GM21576 (cell line): Measurements from ENCODE around the gene ORC4.

Experiments used
- ATAC-seq: cut with Tn5 transposase; IDR thresholded peaks from one replicate; pipeline ENCODE4 v1.9.1; 2021; ENCODE audit warnings: mild to moderate bottlenecking, moderate library complexity; ENCODE audit not compliant: unreplicated experiment

The ORC4 gene

DNA sequence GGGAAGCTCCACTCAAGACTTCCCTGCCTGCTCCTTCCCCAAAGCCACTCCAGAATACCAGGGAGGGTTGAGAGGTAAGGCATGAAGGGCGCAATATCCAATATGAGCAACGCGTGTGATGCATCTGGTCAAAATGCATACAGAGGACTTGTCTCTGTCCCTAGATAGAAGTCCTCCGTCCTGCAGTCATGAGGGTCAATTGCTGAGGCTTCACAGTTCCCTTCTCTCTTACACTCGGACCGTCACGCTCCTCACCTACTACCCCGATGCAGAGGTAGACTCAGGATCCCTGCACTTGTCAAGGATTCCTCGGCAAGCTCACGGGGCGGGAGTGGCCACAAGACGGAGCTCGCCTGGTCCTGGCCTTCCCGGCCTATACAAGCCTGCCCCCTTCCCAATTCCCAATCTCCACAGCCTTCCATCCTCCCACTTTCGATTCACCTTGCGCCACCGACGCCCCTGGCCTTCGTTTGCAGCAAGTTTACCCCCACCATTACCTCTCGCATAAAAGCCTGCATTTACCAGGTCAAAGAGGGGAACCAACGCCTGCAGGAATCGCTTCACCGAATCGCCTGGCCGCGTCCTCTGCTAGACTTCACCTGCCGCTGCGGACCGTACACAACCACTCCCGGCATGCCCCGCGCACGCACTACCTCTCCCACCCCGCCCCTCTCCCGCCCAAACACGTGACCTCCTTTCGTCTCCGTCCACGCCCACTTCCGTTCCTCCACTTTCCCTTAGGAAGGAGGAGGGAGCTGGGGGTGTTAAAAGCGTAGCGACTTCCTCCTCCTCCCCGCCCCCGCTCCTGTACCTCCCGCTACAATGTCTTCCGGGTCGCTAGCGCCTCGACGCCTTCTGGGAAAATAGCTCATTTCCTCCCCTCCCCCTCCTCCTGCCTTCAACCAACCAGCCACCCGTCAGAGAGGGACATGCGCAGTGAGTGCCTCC, at the start of gene ORC4:
Gene ORC4 (minus strand): TSS at position 627 of the 948 bp plus-strand sequence. CDS start 44,779 bp downstream, outside the sequence.
- ATAC-seq, result peak; percentile 73

DNA sequence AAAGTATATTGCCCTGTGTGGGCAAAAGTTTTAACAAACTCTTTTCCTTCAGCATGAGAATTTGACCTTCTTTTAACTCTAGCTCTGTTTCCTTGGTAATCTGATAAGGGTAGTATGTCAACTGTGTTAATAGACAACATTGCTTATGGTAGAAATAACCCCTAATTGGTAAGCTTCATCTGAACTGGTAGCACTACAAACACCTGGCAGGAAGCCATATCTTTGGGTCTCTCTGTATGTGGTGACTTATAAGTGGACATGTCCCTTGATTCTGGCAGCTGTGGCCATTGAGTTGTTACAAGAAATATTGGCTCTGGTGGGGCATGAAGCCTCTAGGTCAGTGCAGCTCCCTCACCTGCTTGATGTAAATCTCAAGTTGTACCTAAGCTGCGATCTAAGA, 47.3 kb upstream of the ORC4 start:
- ATAC-seq, result no peak

DNA sequence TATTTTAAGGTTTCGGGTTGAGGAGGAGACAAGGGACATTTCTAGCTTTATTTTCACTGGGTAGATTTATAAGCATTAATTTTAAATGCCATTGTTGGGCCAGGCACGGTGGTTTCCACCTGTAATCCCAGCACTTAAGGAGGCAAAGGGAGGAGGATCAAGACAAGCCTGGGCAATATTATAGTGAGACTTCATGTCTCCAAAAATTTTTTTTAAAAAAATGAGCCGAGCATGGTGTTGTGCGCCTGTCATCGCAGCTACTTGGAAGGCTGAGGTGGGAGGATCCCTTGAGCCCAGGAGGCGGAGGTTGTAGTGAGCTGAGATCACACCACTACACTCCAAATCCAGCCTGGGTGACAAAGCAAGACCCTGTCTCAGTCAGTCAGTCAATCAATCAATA, 45.4 kb upstream of the ORC4 start:
- no peak for ATAC-seq

DNA sequence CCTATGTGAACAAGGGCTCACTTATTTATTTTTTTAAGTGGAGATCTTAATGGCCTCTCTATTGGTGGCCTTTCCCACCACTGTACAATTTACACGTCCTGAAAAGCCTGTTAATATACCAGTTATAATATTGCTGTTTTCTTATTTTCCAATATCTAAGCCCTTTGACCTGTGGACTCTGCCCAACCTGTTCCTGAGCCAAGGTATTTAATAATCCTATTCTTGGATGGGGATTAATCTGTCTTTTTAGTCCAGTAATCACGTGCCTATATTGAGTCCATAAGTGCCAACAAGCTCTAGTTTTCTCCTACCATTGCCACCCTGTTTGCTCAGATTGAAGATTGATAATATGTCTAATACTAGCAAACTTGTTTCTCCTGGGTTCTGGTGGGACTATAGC, 43.1 kb upstream of the ORC4 start:
- no peak for ATAC-seq

DNA sequence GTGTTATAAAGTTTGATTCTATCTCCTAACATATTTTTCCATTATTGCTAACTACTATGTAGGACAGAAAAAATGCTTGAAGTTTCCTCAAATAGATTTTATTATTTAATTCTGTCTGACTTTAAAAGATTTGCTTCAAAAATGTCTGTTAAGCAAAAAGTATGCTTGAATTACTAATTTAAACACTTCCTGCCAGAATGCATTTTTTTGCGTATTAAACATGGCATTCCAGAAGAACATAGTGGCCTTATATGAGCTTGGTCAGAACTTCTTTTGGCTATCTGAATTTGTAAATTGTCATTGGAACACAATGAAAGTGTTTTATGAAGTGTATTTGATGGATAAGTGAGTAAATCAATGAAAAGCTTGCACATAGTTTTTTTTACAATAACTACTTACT, 38.1 kb upstream of the ORC4 start:
- ATAC-seq, result no peak

- no peak for ATAC-seq
Measured at GRCh38 chr2:148052687-148053086, 32.1 kb upstream of the ORC4 start.

- ATAC-seq, result no peak
Measured at GRCh38 chr2:148049284-148049683, 28.7 kb upstream of the ORC4 start.

GRCh38 chr2:148048475-148049221, 28.1 kb upstream of the ORC4 start:
- ATAC-seq, result peak; percentile 56

DNA sequence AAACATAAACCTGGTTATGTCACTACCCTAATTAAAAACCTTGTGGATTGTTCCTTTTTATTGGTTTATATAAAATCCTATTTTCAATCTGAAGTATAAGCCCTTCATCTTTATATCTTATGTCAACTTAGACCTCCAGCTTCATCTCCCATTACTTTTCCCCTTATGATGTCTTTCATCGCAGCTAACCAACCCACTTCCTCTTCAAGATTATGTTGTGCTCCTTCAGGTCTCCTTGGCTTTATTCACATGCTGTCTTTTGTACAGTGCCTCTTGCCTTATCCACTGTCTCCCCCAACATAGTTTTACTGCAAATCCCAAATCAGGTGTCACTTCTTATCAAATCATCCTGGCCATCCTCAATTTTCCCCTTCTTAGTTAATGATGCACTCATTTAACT, 26.3 kb upstream of the ORC4 start:
- no peak for ATAC-seq

- ATAC-seq, result no peak
Measured at GRCh38 chr2:148044322-148044721, 23.8 kb upstream of the ORC4 start.

- ATAC-seq, result peak; percentile 92
Measured at GRCh38 chr2:148042219-148042618, 21.7 kb upstream of the ORC4 start.

- ATAC-seq, result no peak
Measured at GRCh38 chr2:148039783-148040182, 19.2 kb upstream of the ORC4 start.

GRCh38 chr2:148032215-148032614, 11.7 kb upstream of the ORC4 start:
- no peak for ATAC-seq

- ATAC-seq, result no peak
Measured at GRCh38 chr2:148031152-148031551, 10.6 kb upstream of the ORC4 start.

GRCh38 chr2:148028781-148029180, 8.2 kb upstream of the ORC4 start:
- no peak for ATAC-seq

DNA sequence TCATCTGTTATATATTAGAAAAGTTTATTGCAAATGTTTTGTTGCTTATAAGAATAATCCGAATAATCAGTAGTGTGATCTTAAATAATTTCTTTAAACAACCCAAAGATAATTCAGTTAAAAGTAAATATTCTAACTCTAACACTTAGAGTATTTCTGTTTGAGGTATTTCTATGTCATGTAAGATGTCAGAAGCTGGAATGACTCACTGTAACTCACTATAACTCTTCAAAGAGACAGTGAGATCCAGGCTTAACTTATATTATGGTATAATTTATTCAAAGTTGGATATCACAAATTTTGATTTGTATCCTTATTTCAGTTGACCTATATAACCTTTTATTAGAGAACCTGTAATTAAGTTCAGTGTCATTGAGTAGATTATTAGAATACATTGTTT, 7.3 kb upstream of the ORC4 start:
- ATAC-seq, result no peak

DNA sequence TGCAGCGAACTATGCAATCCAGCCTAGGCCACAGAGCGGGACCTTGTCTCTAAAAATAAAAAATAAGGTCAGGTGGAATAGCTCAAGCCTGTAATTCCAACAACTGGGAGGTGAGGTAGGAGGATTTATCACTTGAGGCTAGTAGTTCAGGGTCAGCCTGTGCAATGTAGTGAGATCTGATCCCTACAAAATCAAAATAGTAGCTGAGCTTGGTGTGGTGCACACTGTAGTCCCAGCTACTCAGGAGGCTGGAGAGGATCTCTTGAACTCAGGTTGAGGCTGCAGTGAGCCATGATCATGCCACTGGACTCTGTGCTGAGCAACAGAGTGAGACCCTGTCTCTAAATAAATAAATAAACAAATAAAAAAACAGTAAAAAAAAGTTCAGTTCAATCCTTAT, 6.0 kb upstream of the ORC4 start:
- no peak for ATAC-seq

DNA sequence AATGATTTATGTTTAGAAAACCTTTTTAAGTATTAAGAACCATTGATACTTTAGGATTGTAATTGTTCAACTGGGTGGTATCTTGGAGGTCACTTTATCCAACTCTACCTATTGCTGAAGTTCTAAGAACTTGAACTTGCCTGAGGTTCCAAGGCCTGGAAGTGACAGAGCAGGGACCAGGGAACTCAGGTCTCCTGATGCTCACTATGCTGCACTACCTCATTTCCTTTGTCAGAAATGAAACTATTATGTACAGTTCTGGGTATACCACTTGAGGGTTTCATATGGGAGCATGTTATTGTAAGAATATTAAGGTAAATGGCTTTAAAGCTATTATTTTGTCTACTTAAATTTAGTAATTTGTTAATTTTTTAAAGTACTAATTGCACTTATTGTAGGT, 3.3 kb upstream of the ORC4 start:
- ATAC-seq, result peak; percentile 37

- no peak for ATAC-seq
Measured at GRCh38 chr2:148022882-148023281, 2.3 kb upstream of the ORC4 start.

- ATAC-seq, result no peak
Measured at GRCh38 chr2:148022351-148022750, 1.8 kb upstream of the ORC4 start.

DNA sequence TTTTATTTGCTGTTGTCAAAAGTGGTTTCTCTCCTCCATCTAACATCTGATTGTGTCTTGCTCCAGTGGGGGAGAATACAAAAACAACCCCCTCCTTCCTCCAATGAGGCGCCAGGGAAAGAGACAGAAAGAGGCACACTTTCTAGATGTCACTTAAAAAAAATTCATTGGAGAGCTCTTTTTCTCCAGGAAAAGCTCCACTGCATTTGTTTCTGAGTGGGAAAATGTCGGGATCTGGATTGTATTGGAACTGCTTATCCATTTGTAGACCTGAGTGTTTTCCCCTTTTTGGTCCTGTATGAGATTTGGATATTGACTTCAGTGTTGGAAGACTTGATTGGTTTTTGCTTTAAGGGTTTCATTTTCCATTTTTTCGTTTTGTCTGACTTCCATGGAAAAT, 1.3 kb upstream of the ORC4 start:
- ATAC-seq, result no peak
